ENCODE data around the gene NCBP2.

Gene NCBP2

DNA sequence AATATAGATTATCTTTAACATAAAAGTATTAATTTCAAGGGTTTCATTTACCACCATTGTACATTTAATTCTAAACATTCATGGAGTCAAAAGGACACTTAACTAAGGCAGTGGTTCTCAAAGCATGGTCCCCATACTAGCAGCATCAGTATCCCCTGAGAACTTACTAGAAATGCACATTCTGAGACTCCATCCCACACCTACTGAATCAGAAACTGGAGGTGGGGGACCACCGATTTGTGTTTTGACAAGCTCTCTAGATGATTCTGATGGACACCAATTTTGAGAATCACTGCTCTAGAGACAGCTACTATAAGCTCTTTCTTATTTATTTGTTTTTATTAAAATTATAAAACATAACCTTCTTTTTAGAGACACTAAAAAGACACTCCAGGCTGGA is 40.6 kb downstream of the NCBP2 start:
- no peaks in the 10 kb centered on the region for H3K4me1 ChIP-seq (ENCODE audit: control insufficient read depth in 1 of 2, insufficient read depth in 2 of 2, low read length in 2 of 2)
- H3K27ac ChIP-seq (ENCODE audit: low read length), result no peak overlapping the region
- no peaks in the 10 kb centered on the region for H3K9me3 ChIP-seq (ENCODE audit: control insufficient read depth in 1 of 2, low read length in 2 of 2)
- H3K4me3 ChIP-seq (ENCODE audit: low read depth in 1 of 2, low read length in 2 of 2), result no peak overlapping the region
- H3K27me3 ChIP-seq (ENCODE audit: low read depth, low read length), result no peaks in the 10 kb centered on the region
- H3K36me3 ChIP-seq (ENCODE audit: control insufficient read depth in 1 of 2, insufficient read depth in 2 of 2, low read length in 2 of 2), result peaks cover 24 to 53% of the 10 kb centered on the region in 2 donors

DNA sequence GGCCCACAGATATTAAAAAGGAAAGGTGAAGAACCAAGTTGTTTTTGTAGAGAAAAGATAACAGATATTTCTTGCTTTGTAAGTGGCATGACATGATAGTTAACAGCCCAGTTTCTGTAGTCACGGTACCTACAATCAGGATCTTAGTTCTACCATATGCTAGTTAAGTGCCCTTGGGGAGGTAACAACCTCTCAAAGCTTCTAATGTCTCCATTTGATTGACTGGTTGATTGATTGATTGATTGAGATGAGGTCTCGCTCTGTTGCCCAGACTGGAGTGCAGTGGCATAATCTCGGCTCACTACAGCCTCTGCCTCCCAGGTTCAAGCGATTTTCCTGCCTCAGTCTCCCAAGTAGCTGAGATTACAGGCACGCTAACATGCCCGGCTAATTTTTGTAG is 46.1 kb downstream of the NCBP2 start:
- Histone ChIP-seq H3K27ac (ENCODE audit: low read length) (no peak overlapping the region), H3K4me3 (ENCODE audit: low read depth in 1 of 2, low read length in 2 of 2) (no peak overlapping the region), H3K9me3 (ENCODE audit: control insufficient read depth in 1 of 2, low read length in 2 of 2) (no peaks in the 10 kb centered on the region), H3K4me1 (ENCODE audit: control insufficient read depth in 1 of 2, insufficient read depth in 2 of 2, low read length in 2 of 2) (no peaks in the 10 kb centered on the region), H3K27me3 (ENCODE audit: low read depth, low read length) (no peaks in the 10 kb centered on the region), H3K36me3 (ENCODE audit: control insufficient read depth in 1 of 2, insufficient read depth in 2 of 2, low read length in 2 of 2) (peaks cover 0 to 6% of the 10 kb centered on the region in 2 donors)

DNA sequence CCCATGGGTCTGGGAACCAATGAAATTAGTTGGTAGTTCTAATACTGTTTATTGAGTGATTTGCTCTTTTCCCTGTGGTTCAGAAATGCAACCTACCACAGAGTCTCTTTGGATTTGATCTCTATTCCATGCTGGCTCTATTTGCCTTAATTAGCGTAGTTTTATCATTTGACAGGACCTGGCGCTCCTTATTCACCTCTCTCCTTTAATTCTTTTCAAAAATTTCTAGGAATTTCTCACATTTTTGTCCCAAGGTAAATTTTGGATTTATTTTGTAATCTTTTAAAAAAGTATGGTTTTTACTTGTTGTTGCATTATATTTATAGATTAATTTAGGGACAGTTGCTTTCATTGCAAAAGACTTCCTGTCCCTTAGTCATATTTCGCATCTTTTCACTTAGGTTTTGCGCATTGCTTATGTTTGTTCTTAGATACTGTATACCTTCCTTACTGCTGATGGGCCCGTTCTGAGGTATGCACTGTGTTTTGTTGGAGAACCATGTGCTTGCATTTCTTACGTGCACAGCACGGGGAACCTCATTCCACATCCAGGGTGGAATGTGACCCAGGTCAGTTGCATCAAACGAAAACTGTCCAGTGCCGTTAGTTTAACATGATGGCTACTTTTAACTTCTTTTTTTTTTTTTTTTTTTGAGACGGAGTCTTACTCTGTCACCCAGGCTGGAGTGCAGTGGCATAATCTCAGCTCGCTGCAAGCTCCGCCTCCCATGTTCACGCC is 47.6 kb downstream of the NCBP2 start:
- no peaks in the 10 kb centered on the region for H3K27me3 ChIP-seq (ENCODE audit: low read depth, low read length)
- peaks cover 0 to 2% of the 10 kb centered on the region in 2 donors for H3K36me3 ChIP-seq (ENCODE audit: control insufficient read depth in 1 of 2, insufficient read depth in 2 of 2, low read length in 2 of 2)
- no peaks in the 10 kb centered on the region for H3K4me1 ChIP-seq (ENCODE audit: control insufficient read depth in 1 of 2, insufficient read depth in 2 of 2, low read length in 2 of 2)
- no peak overlapping the region for H3K4me3 ChIP-seq (ENCODE audit: low read depth in 1 of 2, low read length in 2 of 2)
- no peaks in the 10 kb centered on the region for H3K9me3 ChIP-seq (ENCODE audit: control insufficient read depth in 1 of 2, low read length in 2 of 2)
- H3K27ac ChIP-seq (ENCODE audit: low read length), result no peak overlapping the region

DNA sequence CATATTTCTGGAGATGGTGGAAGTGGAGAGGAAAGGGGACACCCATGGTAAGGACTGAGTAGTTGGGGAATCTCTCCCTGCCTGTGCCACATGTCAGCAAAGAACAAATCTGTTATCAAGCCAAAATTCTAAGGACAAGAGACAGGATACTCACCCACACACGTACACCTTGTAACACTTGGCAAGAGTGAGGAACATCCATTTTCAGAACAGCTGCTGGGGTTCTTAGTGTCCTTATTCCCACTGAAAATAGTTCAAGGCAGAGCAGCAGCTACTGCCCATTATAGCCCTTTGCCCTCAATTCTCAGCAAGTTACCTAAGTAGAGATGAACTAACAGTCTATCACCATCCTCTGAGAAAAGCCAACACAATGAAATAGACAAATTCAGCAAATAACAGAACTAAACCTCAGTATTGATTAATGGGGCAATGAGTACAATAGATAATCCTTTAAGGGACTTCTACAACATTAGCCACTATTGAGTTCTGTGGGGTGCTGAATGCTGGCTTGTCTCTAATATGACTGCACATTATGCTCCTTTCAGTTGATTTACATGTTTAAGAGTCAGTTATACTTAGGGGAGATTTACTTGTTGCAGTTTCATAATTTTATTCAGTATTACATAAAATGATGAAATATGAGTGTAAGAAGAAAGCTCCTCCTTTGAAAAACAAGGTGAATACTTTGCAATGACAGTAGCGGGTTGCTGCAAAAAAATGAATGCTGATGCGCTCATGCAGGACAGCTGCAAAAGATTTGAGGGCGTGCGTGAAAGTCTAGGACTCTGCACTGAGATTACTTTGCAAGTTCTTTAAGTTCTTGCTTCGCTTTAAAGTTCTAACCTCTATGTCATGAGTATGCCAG is 52.3 kb downstream of the NCBP2 start:
- no peaks in the 10 kb centered on the region for H3K4me1 ChIP-seq (ENCODE audit: control insufficient read depth in 1 of 2, insufficient read depth in 2 of 2, low read length in 2 of 2)
- H3K9me3 ChIP-seq (ENCODE audit: control insufficient read depth in 1 of 2, low read length in 2 of 2), result no peaks in the 10 kb centered on the region
- no peak overlapping the region for H3K4me3 ChIP-seq (ENCODE audit: low read depth in 1 of 2, low read length in 2 of 2)
- H3K27ac ChIP-seq (ENCODE audit: low read length), result no peak overlapping the region
- no peaks in the 10 kb centered on the region for H3K27me3 ChIP-seq (ENCODE audit: low read depth, low read length)
- H3K36me3 ChIP-seq (ENCODE audit: control insufficient read depth in 1 of 2, insufficient read depth in 2 of 2, low read length in 2 of 2), result peaks cover 17 to 19% of the 10 kb centered on the region in 2 donors

DNA sequence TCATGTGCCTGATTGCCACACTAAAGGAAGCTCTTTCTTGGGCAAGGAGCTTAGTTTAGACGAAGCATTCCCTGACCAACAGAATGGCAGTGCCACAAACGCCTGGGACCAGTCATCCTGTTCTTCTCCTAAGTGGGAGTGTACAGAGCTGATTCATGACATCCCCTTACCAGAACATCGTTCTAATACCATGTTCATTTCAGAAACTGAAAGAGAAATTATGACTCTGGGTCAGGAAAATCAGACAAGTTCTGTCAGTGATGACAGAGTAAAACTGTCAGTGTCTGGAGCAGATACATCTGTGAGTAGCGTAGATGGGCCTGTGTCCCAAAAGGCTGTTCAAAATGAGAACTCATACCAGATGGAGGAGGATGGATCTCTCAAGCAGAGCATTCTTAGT is 56.2 kb downstream of the NCBP2 start:
- Histone ChIP-seq H3K9me3 (ENCODE audit: control insufficient read depth in 1 of 2, low read length in 2 of 2) (no peaks in the 10 kb centered on the region), H3K27me3 (ENCODE audit: low read depth, low read length) (no peaks in the 10 kb centered on the region), H3K4me1 (ENCODE audit: control insufficient read depth in 1 of 2, insufficient read depth in 2 of 2, low read length in 2 of 2) (no peaks in the 10 kb centered on the region), H3K4me3 (ENCODE audit: low read depth in 1 of 2, low read length in 2 of 2) (no peak overlapping the region), H3K36me3 (ENCODE audit: control insufficient read depth in 1 of 2, insufficient read depth in 2 of 2, low read length in 2 of 2) (peaks cover 17 to 21% of the 10 kb centered on the region in 2 donors), H3K27ac (ENCODE audit: low read length) (no peak overlapping the region)

Measured in muscle layer of duodenum (tissue), 2 donors.